HG03571 (cell line): ENCODE results near the gene TNN.
A peak's percentile ranks its signal among the peaks of the same experiment; 100 is the strongest.

ENCODE experiments used
- ATAC-seq: cut with Tn5 transposase; IDR thresholded peaks from one replicate; pipeline ENCODE4 v1.9.1; 2021; ENCODE audit not compliant: unreplicated experiment

Gene TNN

DNA sequence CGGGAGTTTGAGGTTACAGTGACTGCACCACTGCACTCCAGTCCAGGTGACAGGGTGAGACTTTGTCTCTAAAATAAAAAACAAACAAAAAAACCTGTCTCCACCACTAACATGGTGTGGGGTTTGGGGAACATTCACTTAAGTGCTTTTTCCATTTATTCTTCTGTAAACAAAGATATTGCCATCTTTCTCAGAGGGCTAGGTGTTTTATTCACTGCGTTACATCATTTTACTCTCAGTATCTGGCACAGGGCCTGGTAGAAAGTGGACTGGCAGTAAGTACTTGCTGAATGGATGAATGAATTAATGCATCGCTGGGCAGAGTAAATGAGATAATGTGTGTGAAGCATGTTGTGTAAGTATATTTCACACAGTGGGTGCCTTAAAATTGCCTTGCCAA, 104.9 kb downstream of the TNN start:
- no peak for ATAC-seq

DNA sequence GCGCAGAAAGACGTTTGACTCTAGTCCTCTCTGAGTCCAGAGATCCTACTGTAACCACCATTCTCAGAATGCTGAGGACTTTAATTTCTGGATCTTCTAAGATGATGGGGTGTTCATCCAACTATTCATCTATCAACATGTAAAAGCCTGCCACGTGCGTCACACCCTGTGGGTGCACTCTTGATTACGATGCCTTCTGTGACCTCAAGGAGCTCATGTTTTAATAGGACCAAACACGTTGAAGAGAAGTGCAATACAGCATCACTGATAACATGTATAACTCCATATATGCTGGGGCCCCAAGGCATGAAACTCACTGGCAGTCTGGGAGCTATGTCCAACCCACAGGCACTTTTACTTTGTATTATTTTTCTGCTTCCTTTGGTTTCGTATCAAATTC, 105.9 kb downstream of the TNN start:
- no peak for ATAC-seq

DNA sequence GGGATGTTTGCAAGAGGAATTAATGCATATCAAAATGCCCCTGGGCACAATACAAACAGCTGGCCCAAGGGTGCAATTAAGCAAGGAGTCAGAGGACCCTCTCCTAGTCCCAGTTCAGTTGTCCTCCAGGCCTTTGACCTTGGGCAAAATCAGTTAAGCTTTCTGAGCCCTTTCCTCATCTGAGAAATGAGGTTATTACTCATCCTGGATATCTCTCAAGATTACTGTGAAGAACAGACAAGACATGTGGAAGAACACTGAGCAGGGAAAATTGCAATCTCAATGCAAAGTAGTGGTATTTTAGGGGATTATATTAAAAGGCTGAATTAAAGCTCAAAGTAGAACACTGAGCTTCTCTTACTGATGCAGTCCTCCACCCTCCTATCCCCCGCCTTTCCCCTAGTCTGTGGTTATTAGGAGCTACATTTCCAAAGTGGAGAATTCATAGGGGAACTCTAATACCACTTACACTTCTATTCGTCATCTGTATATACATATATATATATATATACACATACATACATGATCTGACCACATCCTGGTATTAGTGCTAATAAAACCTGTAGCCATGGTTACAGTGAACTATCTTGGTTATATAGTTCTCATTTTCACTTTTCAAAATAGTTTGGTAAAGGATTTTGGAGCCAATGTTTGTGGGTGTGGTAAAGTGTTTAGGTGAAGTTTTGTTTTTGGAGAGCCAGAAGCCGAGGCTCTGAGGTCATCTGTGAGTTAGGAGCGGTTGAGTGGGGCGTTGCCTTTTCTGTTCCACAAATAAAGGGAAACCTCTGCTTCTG, 106.9 kb downstream of the TNN start:
- ATAC-seq, result no peak

DNA sequence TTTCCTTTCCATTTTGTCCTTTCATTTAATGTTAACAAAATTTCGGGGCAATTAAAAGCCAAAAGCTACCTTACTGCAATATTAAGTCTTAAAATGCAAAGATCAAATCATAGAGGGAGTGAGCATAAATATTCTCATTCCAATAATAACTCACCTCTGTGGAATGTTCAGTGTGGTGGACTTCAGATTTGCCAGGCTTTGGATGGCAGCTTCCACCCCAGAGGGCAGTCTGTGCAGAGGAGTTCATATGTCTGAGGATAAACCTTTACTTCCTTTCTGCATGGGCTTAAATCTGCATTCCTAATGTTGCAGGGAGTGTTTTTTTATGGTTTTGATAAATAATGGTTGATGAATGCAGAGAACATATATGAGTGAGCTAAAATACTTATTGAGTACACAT, 108.6 kb downstream of the TNN start:
- ATAC-seq, result no peak

GRCh38 chr1:175178056-175178455, 110.4 kb downstream of the TNN start:
- no peak for ATAC-seq

DNA sequence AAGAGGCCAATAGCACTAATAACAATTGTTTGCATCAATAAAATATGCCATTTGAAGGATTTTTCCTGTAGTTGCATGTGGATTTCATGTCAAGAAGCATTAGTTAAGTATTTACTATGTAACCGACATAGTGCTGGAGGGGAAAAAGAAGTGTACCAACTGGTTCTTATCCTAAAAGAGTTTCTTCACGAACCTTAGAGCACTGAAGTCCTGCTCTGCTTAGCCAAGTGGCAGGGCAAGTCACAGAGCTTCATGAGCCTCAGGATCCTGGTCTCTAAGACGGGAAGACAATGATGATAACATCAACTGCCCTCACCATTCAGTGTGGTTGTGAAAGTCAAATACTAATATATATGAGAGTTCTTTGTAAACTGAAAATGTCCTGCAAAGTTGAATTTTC, 110.8 kb downstream of the TNN start:
- no peak for ATAC-seq

DNA sequence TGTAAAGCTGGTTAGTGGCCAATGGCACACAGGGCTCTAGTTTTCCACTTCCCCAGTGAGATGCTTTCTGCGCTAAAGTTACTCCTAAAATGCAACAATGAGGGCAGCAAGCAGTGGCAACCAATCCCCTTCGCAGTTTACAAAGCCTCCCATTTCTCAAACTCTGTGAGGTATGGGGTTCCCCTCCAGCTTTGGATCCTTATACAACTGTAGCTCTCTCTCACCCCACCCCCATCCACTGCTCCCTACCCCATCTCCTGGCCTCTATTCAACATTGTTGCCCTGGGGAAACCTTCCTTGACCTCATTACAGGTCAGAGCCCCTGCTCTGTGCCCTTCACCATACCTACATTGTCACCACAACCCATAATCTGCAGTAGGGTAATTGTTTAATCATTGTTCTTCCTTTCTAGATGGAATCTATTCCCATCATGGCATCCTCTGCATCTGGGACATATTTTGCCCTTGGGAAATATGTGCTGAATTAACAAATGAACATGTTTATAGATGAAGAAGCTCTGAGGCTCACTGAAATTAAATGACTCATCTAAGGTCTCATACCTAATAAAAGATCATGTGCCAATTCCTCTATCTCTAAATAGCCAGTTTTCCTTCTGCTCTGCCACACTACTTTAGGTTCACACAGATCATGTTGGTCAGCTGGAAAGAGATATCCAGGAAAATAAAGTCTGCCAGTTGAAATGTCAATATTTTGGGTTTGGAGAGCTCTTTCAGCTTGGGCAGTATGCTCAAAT, 112.4 kb downstream of the TNN start:
- ATAC-seq, result no peak

- no peak for ATAC-seq
Measured at GRCh38 chr1:175182201-175182746, 114.6 kb downstream of the TNN start.

DNA sequence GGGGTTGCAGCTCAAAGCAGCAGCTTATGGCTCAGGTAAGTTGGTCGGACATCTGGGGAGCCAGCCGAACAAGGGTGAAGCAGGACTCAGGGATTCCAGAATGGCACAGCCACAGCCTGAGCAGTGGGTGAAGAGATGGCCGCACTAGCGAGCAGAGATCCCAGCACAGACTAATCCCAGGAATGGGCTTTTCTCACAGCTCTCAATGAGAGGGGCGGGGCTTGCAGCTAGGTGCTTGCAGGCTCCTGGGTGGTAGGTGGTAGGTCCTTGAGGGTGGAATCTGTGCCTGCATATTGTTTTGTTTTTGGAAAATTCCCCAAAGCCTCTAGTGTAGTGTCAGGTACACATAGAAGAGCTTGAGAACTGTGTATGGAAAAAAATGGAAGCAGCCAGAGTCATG, 116.0 kb downstream of the TNN start:
- no peak for ATAC-seq

- no peak for ATAC-seq
Measured at GRCh38 chr1:175185903-175186302, 118.3 kb downstream of the TNN start.

DNA sequence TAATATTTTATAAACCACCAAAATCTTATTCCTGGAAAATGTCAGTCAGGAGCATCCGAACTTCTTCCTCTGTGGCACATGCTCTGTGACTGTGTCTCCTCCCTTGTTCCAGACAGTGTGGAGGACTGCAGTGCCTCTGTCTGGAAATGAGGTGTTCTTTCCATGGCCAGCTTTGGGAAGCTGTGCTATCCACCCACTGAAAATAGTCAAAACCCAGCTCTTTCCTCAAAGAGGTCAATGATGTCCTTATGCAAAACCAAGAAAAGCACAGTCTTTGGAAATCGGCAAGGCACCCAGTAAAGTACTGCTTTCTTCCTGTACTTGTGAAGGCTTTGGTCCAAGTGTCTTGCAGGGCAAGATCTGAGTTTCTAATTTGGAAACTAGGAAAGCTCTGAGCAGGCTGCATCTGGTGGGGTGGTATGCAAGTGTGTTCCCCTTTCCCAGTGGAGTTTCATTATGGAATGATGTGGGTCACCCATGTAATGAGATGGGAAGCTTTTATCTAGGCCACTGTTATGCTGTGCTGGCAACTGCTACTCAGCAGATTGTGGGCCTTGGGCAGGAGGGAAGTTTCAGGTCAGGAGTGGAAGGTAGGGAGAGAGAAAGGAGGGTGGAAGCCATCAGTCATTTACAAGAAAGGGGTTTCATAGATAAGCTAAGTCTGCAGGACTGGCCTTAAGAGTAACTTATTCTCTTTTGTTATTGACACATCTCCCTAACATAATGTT, 119.0 kb downstream of the TNN start:
- no peak for ATAC-seq

DNA sequence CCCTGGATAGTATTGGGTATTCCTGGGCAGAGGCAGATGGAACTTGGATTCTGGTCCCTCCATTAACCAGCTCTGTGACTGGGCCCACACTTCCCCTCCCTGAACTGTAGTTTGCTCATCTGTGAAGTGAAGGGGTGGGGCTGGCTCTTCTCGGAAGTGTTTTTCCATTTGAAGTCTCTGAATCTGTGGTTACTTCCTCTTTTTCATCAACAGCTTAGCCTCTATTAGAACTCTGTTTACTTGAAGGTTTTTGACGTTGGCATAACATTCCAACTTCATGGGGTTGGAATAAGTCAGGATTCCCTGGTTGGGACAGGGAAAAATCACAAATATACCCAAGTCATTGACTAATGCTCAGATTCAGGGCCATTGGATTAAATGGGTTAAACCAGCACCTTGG, 121.3 kb downstream of the TNN start:
- ATAC-seq, result peak; percentile 63

GRCh38 chr1:175191659-175192058, 124.0 kb downstream of the TNN start:
- peak; percentile 32 for ATAC-seq

DNA sequence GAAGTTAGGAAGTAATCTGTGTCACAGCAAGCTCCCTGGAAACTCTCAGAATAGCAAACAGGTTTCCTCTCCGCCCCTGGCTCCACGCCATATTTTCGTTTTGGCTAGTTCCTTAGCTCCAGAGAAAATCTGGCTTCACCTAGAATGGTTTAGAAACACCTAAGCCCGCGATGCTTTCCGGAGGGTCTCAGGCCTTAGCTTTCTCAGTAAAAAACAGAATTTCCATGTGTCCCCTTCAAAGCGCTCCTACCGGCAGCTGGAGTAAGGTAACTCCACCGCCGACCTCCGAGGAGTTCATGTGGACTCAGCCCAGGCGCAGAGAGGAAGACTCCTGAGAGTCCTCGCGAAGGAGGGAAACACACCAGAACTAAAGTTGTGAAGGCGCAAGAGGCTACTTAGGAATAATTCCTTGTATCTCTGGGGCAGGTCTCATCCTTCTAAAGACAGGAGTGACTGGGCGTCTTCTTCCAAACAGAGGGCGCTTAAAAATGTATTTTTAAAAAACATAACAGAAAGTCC, 124.5 kb downstream of the TNN start:
- no peak for ATAC-seq

- ATAC-seq, result peak; percentile 56
Measured at GRCh38 chr1:175192630-175193526, 125.2 kb downstream of the TNN start, which contains the start of gene KIAA0040. KIAA0040 (minus strand) TSS chr1:175192776; CDS start chr1:175161013, 31,763 bp downstream.

- ATAC-seq, result no peak
Measured at GRCh38 chr1:175193527-175193910, 125.9 kb downstream of the TNN start.

DNA sequence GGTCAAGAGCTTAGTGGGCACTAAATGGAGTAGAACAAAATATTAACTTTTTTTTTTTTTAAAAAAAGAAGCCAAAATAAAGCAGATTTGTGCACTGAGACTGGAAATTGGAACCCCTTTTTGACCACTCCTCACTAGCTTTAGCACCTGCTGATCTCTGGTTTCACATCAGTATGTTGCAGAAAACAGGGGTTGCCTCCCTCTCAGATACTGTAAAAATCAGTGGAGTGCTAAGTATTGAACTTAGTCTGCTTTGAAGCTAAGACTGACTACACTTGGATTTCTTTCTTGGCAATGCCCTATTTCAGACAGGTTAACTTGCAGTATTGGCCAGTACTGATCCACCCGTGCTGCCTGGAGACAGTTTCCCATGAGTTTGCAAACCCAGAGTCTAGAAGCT, 127.6 kb downstream of the TNN start:
- no peak for ATAC-seq

GRCh38 chr1:175195798-175196197, 128.2 kb downstream of the TNN start:
- no peak for ATAC-seq

DNA sequence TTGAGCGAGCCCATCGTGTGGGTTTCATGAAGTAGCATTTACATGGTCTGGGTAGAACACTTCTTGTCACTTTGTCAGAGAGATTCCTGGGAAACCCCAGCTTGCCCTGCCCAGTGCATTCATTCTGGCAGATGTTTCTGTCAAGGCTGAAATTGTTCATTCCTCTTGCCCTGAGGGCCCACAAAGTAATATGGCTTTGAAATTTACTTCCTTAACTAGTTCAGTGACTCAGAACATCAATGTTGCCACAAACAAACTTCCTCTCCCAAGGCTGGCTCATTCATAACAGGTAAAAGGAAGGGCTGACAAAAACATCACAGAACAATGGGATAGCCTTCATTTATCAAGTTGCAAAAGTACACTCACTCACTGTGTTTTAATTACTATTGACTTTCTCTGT, 129.9 kb downstream of the TNN start:
- ATAC-seq, result no peak
